Smooth muscle cell (in vitro differentiated cells): ENCODE data around the gene TIAM2. TPM values are rescaled to one million over a fixed set of nuclear protein-coding genes. Genes with fewer than 3 reads are reported as not detected.
A peak's percentile ranks its signal among the peaks of the same experiment; 100 is the strongest.

Source experiments
- DNase-seq: peaks from one replicate; lab custom pipeline; 2025; ENCODE audit not compliant: unreplicated experiment; lab: John Stamatoyannopoulos, UW
- H2AFZ ChIP-seq: fragments of 200-600 bp; sonication (generic); 2 replicates; pipeline ENCODE4 v1.6.0; 2016; ENCODE audit warnings: antibody characterized with exemption, low read depth, mild to moderate bottlenecking
- H3F3A ChIP-seq: fragments of 200-600 bp; sonication (generic); 2 replicates; pipeline ENCODE4 v1.6.0; 2017; ENCODE audit warnings: antibody characterized with exemption, low read depth
- H3K27ac ChIP-seq: fragments of 200-600 bp; sonication (generic); 2 replicates; pipeline ENCODE4 v1.5.1; 2016; ENCODE audit warnings: low read depth, mild to moderate bottlenecking
- H3K27me3 ChIP-seq: fragments of 200-600 bp; sonication (generic); 2 replicates; pipeline ENCODE4 v1.6.1; 2016; ENCODE audit warnings: low read depth, mild to moderate bottlenecking
- H3K36me3 ChIP-seq: fragments of 200-600 bp; sonication (generic); 2 replicates; pipeline ENCODE4 v1.5.1; 2016; ENCODE audit warnings: low read depth
- H3K4me1 ChIP-seq: fragments of 200-600 bp; sonication (generic); 2 replicates; pipeline ENCODE4 v1.5.1; 2016; ENCODE audit warnings: low read depth
- H3K4me2 ChIP-seq: fragments of 200-600 bp; sonication (generic); 2 replicates; pipeline ENCODE4 v1.6.0; 2016; ENCODE audit warnings: mild to moderate bottlenecking
- H3K4me3 ChIP-seq: fragments of 200-600 bp; sonication (generic); 2 replicates; pipeline ENCODE4 v1.5.1; 2016; ENCODE audit warnings: mild to moderate bottlenecking
- H3K79me2 ChIP-seq: fragments of 200-600 bp; sonication (generic); 2 replicates; pipeline ENCODE4 v1.6.0; 2016; ENCODE audit warnings: low read depth, mild to moderate bottlenecking
- H3K9ac ChIP-seq: fragments of 200-600 bp; sonication (generic); 2 replicates; pipeline ENCODE4 v1.6.0; 2016; ENCODE audit warnings: low read depth
- H3K9me3 ChIP-seq: fragments of 200-600 bp; sonication (generic); replicated peaks from 2 replicates; pipeline ENCODE4 v1.5.1; 2016; ENCODE audit warnings: low read depth
- H4K20me1 ChIP-seq: fragments of 200-600 bp; sonication (generic); 2 replicates; pipeline ENCODE4 v1.6.0; 2016; ENCODE audit warnings: low read depth
- CTCF ChIP-seq: fragments of 200-600 bp; sonication (generic); IDR thresholded peaks from 2 replicates; pipeline ENCODE4 v1.5.1; 2017; ENCODE audit warnings: borderline replicate concordance, mild to moderate bottlenecking, antibody characterized with exemption; ENCODE audit not compliant: insufficient read depth, poor library complexity, severe bottlenecking
- WGBS: methylation state at CpG from one replicate; pipeline ENCODE4 v1.1.7; 2016; ENCODE audit warnings: low lambda C conversion rate; 5-methylcytosine and 5-hydroxymethylcytosine counted together
- polyA plus RNA-seq: library from polyadenylated mRNA; unstranded; fragments of >200 nt; fragmentation: Nextera tagmentation; extraction: Ambion mirVana; gene quantifications from 2 replicates; pipeline ENCODE4 v1.2.1, GENCODE V29; 2016
- total RNA-seq: library from RNA; depleted of rRNA; stranded (reverse); fragments of >200 nt; gene quantifications from 2 replicates; pipeline ENCODE4 v1.2.3, GENCODE V29; 2014

TIAM2 gene
- total and polyA plus RNA-seq, 2 experiments from 2014 or later: 13.1 to 24.9 TPM

- DNase-seq: no peak
- Histone ChIP-seq H3K9me3 (no peaks in the 10 kb centered on the region), H3K79me2 (peaks cover 11% of the 10 kb centered on the region), H3K36me3 (no peaks in the 10 kb centered on the region), H3K27me3 (no peaks in the 10 kb centered on the region), H2AFZ (no peak overlapping the region), H3F3A (no peaks in the 10 kb centered on the region), H3K9ac (no peak overlapping the region), H3K4me1 (peaks cover 20% of the 10 kb centered on the region), H3K4me3 (no peak overlapping the region), H4K20me1 (no peaks in the 10 kb centered on the region), H3K4me2 (no peak overlapping the region), H3K27ac (no peak overlapping the region)
- WGBS: 55% methylated on average over 5 of the region's 5 CpGs
- no peak for TF ChIP-seq CTCF
These were observed 108.8 kb downstream of the TIAM2 start for GRCh38 chr6:155103816-155104366.

DNA sequence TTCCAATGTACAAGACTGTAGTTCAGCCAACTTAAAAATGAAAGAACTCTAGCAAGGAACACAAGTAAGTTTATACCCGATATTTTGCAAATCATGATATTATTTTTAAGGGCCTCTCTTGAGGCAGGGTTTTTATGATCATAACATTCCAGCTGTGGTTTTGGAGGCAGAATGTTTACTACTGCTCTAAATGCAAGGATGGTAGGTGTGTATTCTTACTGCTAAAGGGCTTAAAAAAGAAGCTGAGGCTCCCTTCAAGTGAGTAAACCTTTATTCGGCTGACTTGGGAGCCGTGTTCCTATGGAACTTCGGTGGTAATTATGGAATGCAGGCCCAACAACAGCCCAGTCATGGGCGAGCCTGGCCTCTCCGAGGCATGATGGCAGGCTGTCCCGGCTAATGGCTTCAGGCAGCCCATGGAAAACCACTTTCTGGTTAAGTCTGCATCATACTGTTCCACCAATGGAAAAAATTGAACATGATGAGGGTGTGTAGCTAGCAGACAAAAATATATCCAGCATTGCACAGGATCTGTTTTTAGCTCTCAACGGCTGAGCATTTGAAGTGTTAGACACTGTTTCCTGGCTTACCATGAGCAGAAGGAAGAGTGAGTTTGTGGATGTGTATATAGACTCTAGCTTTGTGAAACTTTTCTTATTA lies 111.5 kb downstream of the TIAM2 start:
- H4K20me1 ChIP-seq: no peaks in the 10 kb centered on the region
- peaks cover 20% of the 10 kb centered on the region for H3K4me1 ChIP-seq
- no peaks in the 10 kb centered on the region for H3K27me3 ChIP-seq
- H3K9me3 ChIP-seq: no peaks in the 10 kb centered on the region
- DNase-seq: no peak
- peak overlapping the region; percentile 62 for H3K4me2 ChIP-seq
- no peaks in the 10 kb centered on the region for H3F3A ChIP-seq
- H3K36me3 ChIP-seq: no peaks in the 10 kb centered on the region
- H3K79me2 ChIP-seq: peaks cover 8% of the 10 kb centered on the region
- 33% methylated on average over 8 of the region's 8 CpGs for WGBS
- peak overlapping the region; percentile 87 for H3K27ac ChIP-seq
- H3K9ac ChIP-seq: peak overlapping the region; percentile 21
- no peak overlapping the region for H3K4me3 ChIP-seq
- H2AFZ ChIP-seq: no peak overlapping the region
- no peak for TF ChIP-seq CTCF

DNA sequence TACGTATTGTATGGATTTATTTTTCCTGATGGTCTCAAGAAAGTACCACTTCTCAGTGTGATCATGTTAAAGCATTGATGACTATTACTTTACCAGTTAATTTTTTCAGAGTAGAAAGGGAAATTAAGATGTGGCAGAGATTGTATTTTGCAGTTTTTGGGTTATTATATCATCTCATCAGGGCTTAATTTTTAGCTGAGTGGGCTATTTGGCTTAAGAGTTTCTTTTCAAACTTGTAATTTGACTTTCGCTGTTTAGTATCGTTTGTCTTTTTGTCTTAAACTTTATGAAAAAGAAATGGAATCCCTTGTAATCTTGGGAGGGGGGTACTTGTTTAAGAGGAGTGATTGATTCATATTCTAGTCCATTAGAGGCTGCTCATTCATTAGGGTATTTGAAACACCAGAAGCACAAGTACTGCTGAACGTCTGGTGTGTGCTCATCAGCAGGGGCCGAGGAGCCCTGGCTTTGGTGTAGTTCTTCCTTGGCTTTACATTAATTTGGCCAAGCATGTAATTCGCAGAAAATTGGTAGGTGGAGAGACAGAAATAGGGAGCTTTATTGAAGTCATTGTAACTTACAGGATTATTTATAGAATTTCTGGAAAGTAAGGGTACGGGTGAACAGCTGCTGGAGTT lies 112.4 kb downstream of the TIAM2 start:
- Histone ChIP-seq H2AFZ (no peak overlapping the region), H3K79me2 (peaks cover 8% of the 10 kb centered on the region), H4K20me1 (no peaks in the 10 kb centered on the region), H3K4me2 (peak overlapping the region; percentile 62), H3K9me3 (no peaks in the 10 kb centered on the region), H3K4me1 (peaks cover 20% of the 10 kb centered on the region), H3K27ac (peak overlapping the region; percentile 87), H3K27me3 (no peaks in the 10 kb centered on the region), H3K4me3 (no peak overlapping the region), H3K9ac (peak overlapping the region; percentile 21), H3F3A (no peaks in the 10 kb centered on the region), H3K36me3 (no peaks in the 10 kb centered on the region)
- WGBS: 82% methylated on average over 7 of the region's 7 CpGs
- no peak for DNase-seq
- TF ChIP-seq CTCF: no peak
